ENCODE results near the gene ACER1. TPM values are rescaled to one million over a fixed set of nuclear protein-coding genes. Genes with fewer than 3 reads are reported as not detected.
"Not testable (repeated sequence)": the region's sequence is repeated elsewhere in the genome, so short reads cannot be mapped to it uniquely, and the experiment has no call there.

ACER1 gene
- total RNA-seq, 4 donors from 2014 or later: not detected

DNA sequence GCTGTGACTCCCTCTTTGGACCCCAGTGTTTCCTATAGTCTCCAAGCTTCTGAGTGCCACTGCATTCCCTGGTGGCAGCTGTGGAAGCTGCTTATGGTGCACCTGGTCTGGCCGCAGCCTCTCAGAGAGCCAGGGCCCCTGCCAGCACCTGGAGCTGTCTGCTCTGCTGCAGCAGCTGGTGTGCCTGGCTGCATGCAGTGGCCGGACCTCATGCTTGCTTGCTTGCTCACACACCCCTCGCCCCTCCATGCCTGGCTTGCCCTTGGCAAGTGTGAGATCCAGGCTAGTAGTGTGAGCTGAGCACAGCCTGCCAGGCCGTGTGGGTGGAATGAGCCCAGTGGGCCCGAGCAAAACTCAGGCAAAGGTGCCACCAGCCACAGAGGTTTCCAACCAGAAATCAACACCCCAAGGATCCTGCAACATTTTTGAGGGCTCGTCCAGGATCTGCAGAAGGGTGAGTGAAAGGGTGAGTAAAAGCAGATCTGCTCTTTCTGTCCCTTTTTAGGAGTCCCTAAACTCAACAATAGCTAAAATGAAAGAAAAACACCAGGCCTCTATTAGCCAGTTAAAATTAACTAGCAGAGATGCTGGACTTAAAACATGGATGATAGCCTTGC, 46.0 kb downstream of the ACER1 start:
- H3K4me3 ChIP-seq: no peak overlapping the region
- intact Hi-C loops (cut with DNase I; ENCODE audit: low total_unique reads) (no loop called here), in situ Hi-C loops (cut with MboI; ENCODE audit: low sequenced_read_pairs in 4 of 4) (no loop called here)
- H3K27me3 ChIP-seq: no peaks in the 10 kb centered on the region
- H3K9me3 ChIP-seq: peaks cover 0 to 26% (median 19%) of the 10 kb centered on the region in 3 donors
- no peaks in the 10 kb centered on the region for H3K4me1 ChIP-seq
- DNase-seq: no peak
- ATAC-seq: no peak
- TF ChIP-seq POLR2A (IDR thresholded peaks at IDR 0.05): no peak
- TF ChIP-seq, protein P1, sequence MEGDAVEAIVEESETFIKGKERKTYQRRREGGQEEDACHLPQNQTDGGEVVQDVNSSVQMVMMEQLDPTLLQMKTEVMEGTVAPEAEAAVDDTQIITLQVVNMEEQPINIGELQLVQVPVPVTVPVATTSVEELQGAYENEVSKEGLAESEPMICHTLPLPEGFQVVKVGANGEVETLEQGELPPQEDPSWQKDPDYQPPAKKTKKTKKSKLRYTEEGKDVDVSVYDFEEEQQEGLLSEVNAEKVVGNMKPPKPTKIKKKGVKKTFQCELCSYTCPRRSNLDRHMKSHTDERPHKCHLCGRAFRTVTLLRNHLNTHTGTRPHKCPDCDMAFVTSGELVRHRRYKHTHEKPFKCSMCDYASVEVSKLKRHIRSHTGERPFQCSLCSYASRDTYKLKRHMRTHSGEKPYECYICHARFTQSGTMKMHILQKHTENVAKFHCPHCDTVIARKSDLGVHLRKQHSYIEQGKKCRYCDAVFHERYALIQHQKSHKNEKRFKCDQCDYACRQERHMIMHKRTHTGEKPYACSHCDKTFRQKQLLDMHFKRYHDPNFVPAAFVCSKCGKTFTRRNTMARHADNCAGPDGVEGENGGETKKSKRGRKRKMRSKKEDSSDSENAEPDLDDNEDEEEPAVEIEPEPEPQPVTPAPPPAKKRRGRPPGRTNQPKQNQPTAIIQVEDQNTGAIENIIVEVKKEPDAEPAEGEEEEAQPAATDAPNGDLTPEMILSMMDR (IDR thresholded peaks at IDR 0.05 in 4 of 5, conservative IDR thresholded peaks at IDR 0.05 in 1 of 5): no peak
- H3K27ac ChIP-seq: no peak overlapping the region
- H3K36me3 ChIP-seq: no peaks in the 10 kb centered on the region

DNA sequence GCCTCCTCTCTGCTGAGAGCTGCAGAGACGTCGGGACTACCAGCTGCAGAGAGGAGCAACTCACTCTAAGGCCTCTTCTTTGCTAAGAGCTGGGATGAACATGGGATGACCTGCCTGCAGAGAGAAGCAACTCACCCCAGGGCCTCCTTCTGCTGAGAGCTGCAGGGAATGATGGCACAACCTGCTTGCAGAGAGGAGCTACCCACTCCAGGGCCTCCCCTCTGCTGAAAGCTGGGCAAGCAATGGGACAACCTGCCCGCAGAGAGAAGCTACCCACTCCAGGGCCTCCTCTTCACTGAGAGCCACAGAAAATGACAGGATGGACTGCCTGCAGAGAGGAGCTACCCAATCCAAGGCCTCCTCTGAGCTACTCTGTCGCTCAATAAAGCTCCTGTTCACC, 46.7 kb downstream of the ACER1 start:
- Histone ChIP-seq H3K9me3 (peaks cover 0 to 19% (median 15%) of the 10 kb centered on the region in 3 donors), H3K27ac (no peak overlapping the region), H3K4me3 (no peak overlapping the region), H3K4me1 (no peaks in the 10 kb centered on the region), H3K36me3 (no peaks in the 10 kb centered on the region), H3K27me3 (no peaks in the 10 kb centered on the region)
- intact Hi-C loops (cut with DNase I; ENCODE audit: low total_unique reads): no loop called here
- TF ChIP-seq, protein P1 (IDR thresholded peaks at IDR 0.05 in 4 of 5, conservative IDR thresholded peaks at IDR 0.05 in 1 of 5): no peak
- no peak for TF ChIP-seq POLR2A (IDR thresholded peaks at IDR 0.05)
- in situ Hi-C loops (cut with MboI; ENCODE audit: low sequenced_read_pairs in 4 of 4): no loop called here
- ATAC-seq (no peak), DNase-seq (no peak)

DNA sequence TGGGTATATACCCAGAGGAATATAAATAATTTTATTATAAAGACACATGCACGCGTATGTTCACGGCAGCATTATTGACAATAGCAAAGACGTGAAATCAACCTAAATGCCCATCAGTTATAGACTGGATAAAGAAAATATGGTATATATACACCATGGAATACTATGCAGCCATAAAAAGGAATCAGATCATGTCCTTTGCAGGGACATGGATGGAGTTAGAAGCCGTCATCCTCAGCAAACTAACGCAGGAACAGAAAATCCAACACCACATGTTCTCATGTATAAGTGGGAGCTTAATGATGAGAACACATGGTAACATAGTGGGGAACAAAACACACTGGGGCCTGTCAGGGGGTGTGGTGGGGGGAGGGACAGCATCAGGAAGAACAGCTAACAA, 51.0 kb downstream of the ACER1 start:
- H3K27me3 ChIP-seq; DNase-seq; H3K27ac ChIP-seq; in situ Hi-C loops (cut with MboI; ENCODE audit: low sequenced_read_pairs in 4 of 4); H3K36me3 ChIP-seq; intact Hi-C loops (cut with DNase I; ENCODE audit: low total_unique reads); ATAC-seq; H3K4me3 ChIP-seq: not testable (repeated sequence)
- Histone ChIP-seq H3K4me1 (peaks cover 15 to 19% of the 10 kb centered on the region in 2 donors), H3K9me3 (peaks cover 0 to 10% (median 9%) of the 10 kb centered on the region in 3 donors)

DNA sequence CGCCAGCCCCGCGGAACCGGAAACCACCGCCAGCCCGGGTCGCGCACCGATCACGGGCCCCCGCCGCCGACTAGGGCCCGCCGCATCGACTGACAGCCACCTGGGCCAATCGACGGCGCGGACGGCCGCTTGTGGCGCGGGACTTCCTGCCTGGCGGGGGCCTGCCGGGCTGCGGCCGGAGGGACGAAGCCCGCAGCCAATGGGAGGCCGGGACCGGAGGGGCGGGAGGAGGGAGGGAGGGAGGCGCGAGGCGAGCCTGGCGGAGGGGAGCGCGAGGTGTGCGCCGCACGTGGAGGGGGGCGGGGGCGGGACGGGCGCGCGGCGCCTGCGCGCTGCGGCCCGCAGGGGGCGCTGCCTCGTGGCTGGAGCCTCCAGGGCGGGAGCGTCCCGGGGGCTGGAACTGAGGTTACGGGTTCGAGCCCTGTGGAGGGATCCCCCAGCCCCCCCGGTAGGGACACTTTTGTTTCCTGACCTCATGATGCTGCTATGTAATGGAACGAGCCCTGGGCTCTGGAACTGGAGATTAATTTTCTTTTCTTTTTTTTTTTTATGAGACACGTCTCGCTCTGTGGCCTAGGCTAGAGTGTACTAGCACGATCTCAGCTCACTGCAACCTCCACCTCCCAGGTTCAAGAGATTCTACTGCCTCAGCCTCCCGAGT, 53.4 kb downstream of the ACER1 start, which contains the start of gene MLLT1:
Gene MLLT1 (minus strand): TSS at position 45 of the 661 bp plus-strand sequence. CDS start 191 bp downstream, outside the sequence.
- TF ChIP-seq, protein P1 (IDR thresholded peaks at IDR 0.05 in 4 of 5, conservative IDR thresholded peaks at IDR 0.05 in 1 of 5): peak in 4 of 5 experiments; percentile 68 to 97 (median 80)
- TF ChIP-seq POLR2A (IDR thresholded peaks at IDR 0.05): peak; percentile 76 to 81
- H3K27me3 ChIP-seq: no peaks in the 10 kb centered on the region
- peak within 1 kb of the TSS; percentile 70 to 92 (median 83) for H3K4me3 ChIP-seq
- in situ Hi-C loops (cut with MboI; ENCODE audit: low sequenced_read_pairs in 4 of 4) (loop anchor here in 1 of 4 donors (10.0 kb wide), 1 partner anchor 55 kb away; no protein-coding TSS in a partner anchor), intact Hi-C loops (cut with DNase I; ENCODE audit: low total_unique reads) (loop anchor here (1.0 to 10.0 kb wide), 6 partner anchors 41 to 378 kb away; partner anchors contain the start of genes ALKBH7, NDUFA11, RFX2 and VMAC)
- H3K9me3 ChIP-seq: no peaks in the 10 kb centered on the region
- H3K4me1 ChIP-seq: peaks cover 31 to 36% of the 10 kb centered on the region in 2 donors
- ATAC-seq (peak; percentile 94), DNase-seq (peak; percentile 97)
- H3K27ac ChIP-seq: peak within 1 kb of the TSS; percentile 85 to 91 (median 88)
- H3K36me3 ChIP-seq: no peaks in the 10 kb centered on the region

DNA sequence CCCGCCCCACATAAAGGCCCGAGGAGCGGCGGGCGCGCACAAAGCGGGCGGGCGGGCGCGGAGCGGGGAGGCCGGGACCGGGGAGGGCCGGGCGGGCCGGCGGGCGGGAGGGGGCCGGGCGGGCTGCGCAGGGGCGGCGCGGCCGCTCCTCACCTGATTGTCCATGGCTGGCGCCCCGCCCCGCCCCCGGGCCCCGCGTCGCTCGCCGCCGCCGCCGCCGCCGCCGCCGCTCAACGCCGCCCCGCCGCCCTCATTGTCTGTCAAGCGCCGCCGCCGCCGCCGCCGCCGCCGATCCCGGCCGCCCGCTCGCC, 53.8 kb downstream of the ACER1 start:
- in situ Hi-C loops (cut with MboI; ENCODE audit: low sequenced_read_pairs in 4 of 4) (loop anchor here in 1 of 4 donors (10.0 kb wide), 1 partner anchor 55 kb away; no protein-coding TSS in a partner anchor), intact Hi-C loops (cut with DNase I; ENCODE audit: low total_unique reads) (loop anchor here (5.0 to 10.0 kb wide), 3 partner anchors 93 to 377 kb away; partner anchors contain the start of genes ALKBH7, NDUFA11 and VMAC)
- Histone ChIP-seq H3K4me1 (peaks cover 36 to 41% of the 10 kb centered on the region in 2 donors), H3K36me3 (no peaks in the 10 kb centered on the region), H3K27ac (peak overlapping the region; percentile 85 to 91 (median 88)), H3K27me3 (no peaks in the 10 kb centered on the region), H3K9me3 (no peaks in the 10 kb centered on the region), H3K4me3 (peak overlapping the region; percentile 70 to 92 (median 83))
- TF ChIP-seq, protein P1 (IDR thresholded peaks at IDR 0.05 in 4 of 5, conservative IDR thresholded peaks at IDR 0.05 in 1 of 5): no peak
- no peak for TF ChIP-seq POLR2A (IDR thresholded peaks at IDR 0.05)
- DNase-seq (no peak), ATAC-seq (peak; percentile 19 to 21)
